ENCODE measurements around the gene ZNF200. TPM values are rescaled to one million over a fixed set of nuclear protein-coding genes. Genes with fewer than 3 reads are reported as not detected.

Gene ZNF200
- total and polyA plus RNA-seq, 2 of the 13 experiments (the other 11 are each of a cell fraction or from before 2014, with no cell fraction given): 3.5 to 16.5 TPM

DNA sequence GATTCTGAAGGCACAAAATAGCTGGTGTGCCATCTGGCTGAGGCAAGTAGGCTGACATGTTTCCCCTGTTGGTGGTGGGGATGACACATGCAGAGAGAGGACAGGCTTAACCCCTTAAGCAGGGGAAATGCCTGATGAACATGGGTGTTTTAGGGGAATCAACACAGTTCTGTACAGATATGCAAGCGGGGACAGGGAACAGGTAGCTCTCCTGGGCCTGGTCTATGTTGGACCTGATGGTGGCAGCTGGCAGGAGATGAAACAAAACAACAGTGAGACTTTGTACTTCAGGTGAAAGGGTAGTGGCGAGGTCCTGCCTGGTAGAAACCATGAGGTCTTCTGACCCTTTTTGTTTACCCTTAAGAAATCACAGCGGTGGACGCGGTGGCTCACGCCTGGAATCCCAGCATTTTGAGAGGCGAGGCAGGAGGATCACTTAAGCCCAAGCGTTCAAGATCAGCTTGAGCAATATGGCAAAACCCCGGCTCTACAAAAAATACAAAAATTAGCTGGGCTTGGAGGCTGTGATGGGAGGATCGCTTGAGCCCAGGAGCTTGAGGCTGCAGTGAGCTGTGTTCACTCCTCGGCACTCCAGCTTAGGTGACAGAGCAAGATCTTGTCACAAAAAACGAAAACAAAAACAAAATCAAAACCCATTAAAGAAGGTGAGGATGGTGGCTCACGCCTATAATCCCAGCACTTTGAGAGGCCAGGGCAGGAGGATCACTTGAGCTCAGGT, 36.5 kb downstream of the ZNF200 start (continued):
- TF ChIP-seq, protein P1, sequence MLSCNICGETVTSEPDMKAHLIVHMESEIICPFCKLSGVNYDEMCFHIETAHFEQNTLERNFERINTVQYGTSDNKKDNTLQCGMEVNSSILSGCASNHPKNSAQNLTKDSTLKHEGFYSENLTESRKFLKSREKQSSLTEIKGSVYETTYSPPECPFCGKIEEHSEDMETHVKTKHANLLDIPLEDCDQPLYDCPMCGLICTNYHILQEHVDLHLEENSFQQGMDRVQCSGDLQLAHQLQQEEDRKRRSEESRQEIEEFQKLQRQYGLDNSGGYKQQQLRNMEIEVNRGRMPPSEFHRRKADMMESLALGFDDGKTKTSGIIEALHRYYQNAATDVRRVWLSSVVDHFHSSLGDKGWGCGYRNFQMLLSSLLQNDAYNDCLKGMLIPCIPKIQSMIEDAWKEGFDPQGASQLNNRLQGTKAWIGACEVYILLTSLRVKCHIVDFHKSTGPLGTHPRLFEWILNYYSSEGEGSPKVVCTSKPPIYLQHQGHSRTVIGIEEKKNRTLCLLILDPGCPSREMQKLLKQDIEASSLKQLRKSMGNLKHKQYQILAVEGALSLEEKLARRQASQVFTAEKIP (CRISPR knock-in tag; IDR thresholded peaks at IDR 0.05; ENCODE audit: borderline replicate concordance): no peak
- TF ChIP-seq KDM6A (CRISPR knock-in tag; IDR thresholded peaks at IDR 0.05; ENCODE audit: low read depth): peak; percentile 64
- no peak for TF ChIP-seq MTF1 (CRISPR knock-in tag; IDR thresholded peaks at IDR 0.05)
- TF ChIP-seq ARNT (IDR thresholded peaks at IDR 0.05): no peak
- no peak for TF ChIP-seq PAX8 (CRISPR knock-in tag; IDR thresholded peaks at IDR 0.05; ENCODE audit: borderline replicate concordance)
- TF ChIP-seq HDAC2 (CRISPR knock-in tag; IDR thresholded peaks at IDR 0.05): peak; percentile 55
- no peak for TF ChIP-seq ZNF496 (CRISPR knock-in tag; IDR thresholded peaks at IDR 0.05; ENCODE audit: insufficient replicate concordance)
- TF ChIP-seq REPIN1 (CRISPR knock-in tag; IDR thresholded peaks at IDR 0.05; ENCODE audit: borderline replicate concordance, low read depth): 0 out of 2 replicates have a peak, but pooled peaks have one; percentile 52
- TF ChIP-seq RXRB (CRISPR knock-in tag; IDR thresholded peaks at IDR 0.05; ENCODE audit: borderline replicate concordance): peak; percentile 84
- TF ChIP-seq FOXA3 (CRISPR knock-in tag; IDR thresholded peaks at IDR 0.05): peak; percentile 65; the same call in 1 of the 2 replicates
- no peak for TF ChIP-seq HOXA7 (CRISPR knock-in tag; IDR thresholded peaks at IDR 0.05)
- TF ChIP-seq, protein P2, sequence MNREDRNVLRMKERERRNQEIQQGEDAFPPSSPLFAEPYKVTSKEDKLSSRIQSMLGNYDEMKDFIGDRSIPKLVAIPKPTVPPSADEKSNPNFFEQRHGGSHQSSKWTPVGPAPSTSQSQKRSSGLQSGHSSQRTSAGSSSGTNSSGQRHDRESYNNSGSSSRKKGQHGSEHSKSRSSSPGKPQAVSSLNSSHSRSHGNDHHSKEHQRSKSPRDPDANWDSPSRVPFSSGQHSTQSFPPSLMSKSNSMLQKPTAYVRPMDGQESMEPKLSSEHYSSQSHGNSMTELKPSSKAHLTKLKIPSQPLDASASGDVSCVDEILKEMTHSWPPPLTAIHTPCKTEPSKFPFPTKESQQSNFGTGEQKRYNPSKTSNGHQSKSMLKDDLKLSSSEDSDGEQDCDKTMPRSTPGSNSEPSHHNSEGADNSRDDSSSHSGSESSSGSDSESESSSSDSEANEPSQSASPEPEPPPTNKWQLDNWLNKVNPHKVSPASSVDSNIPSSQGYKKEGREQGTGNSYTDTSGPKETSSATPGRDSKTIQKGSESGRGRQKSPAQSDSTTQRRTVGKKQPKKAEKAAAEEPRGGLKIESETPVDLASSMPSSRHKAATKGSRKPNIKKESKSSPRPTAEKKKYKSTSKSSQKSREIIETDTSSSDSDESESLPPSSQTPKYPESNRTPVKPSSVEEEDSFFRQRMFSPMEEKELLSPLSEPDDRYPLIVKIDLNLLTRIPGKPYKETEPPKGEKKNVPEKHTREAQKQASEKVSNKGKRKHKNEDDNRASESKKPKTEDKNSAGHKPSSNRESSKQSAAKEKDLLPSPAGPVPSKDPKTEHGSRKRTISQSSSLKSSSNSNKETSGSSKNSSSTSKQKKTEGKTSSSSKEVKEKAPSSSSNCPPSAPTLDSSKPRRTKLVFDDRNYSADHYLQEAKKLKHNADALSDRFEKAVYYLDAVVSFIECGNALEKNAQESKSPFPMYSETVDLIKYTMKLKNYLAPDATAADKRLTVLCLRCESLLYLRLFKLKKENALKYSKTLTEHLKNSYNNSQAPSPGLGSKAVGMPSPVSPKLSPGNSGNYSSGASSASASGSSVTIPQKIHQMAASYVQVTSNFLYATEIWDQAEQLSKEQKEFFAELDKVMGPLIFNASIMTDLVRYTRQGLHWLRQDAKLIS (CRISPR knock-in tag; IDR thresholded peaks at IDR 0.05): no peak
- TF ChIP-seq NFYB (CRISPR knock-in tag; IDR thresholded peaks at IDR 0.05): no peak
- TF ChIP-seq ZBTB20 (CRISPR knock-in tag; IDR thresholded peaks at IDR 0.05; ENCODE audit: borderline replicate concordance, low read depth): no peak
- TF ChIP-seq RFX3 (CRISPR knock-in tag; IDR thresholded peaks at IDR 0.05): no peak
- TF ChIP-seq, protein P3, sequence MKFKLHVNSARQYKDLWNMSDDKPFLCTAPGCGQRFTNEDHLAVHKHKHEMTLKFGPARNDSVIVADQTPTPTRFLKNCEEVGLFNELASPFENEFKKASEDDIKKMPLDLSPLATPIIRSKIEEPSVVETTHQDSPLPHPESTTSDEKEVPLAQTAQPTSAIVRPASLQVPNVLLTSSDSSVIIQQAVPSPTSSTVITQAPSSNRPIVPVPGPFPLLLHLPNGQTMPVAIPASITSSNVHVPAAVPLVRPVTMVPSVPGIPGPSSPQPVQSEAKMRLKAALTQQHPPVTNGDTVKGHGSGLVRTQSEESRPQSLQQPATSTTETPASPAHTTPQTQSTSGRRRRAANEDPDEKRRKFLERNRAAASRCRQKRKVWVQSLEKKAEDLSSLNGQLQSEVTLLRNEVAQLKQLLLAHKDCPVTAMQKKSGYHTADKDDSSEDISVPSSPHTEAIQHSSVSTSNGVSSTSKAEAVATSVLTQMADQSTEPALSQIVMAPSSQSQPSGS (CRISPR knock-in tag; IDR thresholded peaks at IDR 0.05): 0 out of 2 replicates have a peak, but pooled peaks have one; percentile 40
- no peak for TF ChIP-seq ZFP41 (CRISPR knock-in tag; IDR thresholded peaks at IDR 0.05; ENCODE audit: borderline replicate concordance)
- TF ChIP-seq MTA1 (CRISPR knock-in tag; IDR thresholded peaks at IDR 0.05; ENCODE audit: borderline replicate concordance): no peak
- TF ChIP-seq RAD51 (IDR thresholded peaks at IDR 0.05; ENCODE audit: borderline replicate concordance): no peak
- no peak for TF ChIP-seq ZFP37 (CRISPR knock-in tag; IDR thresholded peaks at IDR 0.05; ENCODE audit: borderline replicate concordance)
- TF ChIP-seq, protein P4, sequence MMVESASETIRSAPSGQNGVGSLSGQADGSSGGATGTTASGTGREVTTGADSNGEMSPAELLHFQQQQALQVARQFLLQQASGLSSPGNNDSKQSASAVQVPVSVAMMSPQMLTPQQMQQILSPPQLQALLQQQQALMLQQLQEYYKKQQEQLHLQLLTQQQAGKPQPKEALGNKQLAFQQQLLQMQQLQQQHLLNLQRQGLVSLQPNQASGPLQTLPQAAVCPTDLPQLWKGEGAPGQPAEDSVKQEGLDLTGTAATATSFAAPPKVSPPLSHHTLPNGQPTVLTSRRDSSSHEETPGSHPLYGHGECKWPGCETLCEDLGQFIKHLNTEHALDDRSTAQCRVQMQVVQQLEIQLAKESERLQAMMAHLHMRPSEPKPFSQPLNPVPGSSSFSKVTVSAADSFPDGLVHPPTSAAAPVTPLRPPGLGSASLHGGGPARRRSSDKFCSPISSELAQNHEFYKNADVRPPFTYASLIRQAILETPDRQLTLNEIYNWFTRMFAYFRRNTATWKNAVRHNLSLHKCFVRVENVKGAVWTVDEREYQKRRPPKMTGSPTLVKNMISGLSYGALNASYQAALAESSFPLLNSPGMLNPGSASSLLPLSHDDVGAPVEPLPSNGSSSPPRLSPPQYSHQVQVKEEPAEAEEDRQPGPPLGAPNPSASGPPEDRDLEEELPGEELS (CRISPR knock-in tag; IDR thresholded peaks at IDR 0.05): peak; percentile 42; the same call in 1 of the 2 replicates

All from HepG2 (cell line).